H9 (cell line): Measurements from ENCODE around the gene LRRC27. TPM values are rescaled to one million over a fixed set of nuclear protein-coding genes. Genes with fewer than 3 reads are reported as not detected.
A peak's percentile ranks its signal among the peaks of the same experiment; 100 is the strongest.

Experiments
- DNase-seq: peaks from one replicate; pipeline ENCODE4 v3.0.0-alpha.2; 2017
- H2AFZ ChIP-seq: one replicate; pipeline ENCODE4 v1.6.1; 2013; ENCODE audit warnings: mild to moderate bottlenecking, low read length, control low read depth, moderate library complexity
- H2AK5ac ChIP-seq: 2 replicates; pipeline ENCODE4 v1.6.1; 2013; ENCODE audit warnings: low read length, control low read depth, mixed read lengths; ENCODE audit not compliant: insufficient read length
- H2BK120ac ChIP-seq: one replicate; pipeline ENCODE4 v1.6.1; 2013; ENCODE audit warnings: low read depth, mild to moderate bottlenecking, low read length, control low read depth, inconsistent platforms; ENCODE audit not compliant: poor library complexity, severe bottlenecking
- H2BK12ac ChIP-seq: 2 replicates; pipeline ENCODE4 v1.6.1; 2013; ENCODE audit warnings: low read length, control low read depth, mixed read lengths, low read depth; ENCODE audit not compliant: insufficient read length
- H2BK15ac ChIP-seq: 2 replicates; pipeline ENCODE4 v1.6.1; 2013; ENCODE audit warnings: low read depth, low read length, control low read depth
- H2BK20ac ChIP-seq: one replicate; pipeline ENCODE4 v1.6.1; 2013; ENCODE audit warnings: low read depth, mild to moderate bottlenecking, low read length, control low read depth, inconsistent platforms; ENCODE audit not compliant: poor library complexity, severe bottlenecking
- H2BK5ac ChIP-seq: 2 replicates; pipeline ENCODE4 v1.6.1; 2013; ENCODE audit warnings: low read length, control low read depth, mixed read lengths; ENCODE audit not compliant: insufficient read length
- H3K14ac ChIP-seq: 2 replicates; pipeline ENCODE4 v1.6.1; 2013; ENCODE audit warnings: low read length, control low read depth; ENCODE audit not compliant: insufficient read depth
- H3K18ac ChIP-seq: 2 replicates; pipeline ENCODE4 v1.6.1; 2013; ENCODE audit warnings: low read depth, mild to moderate bottlenecking, mixed read lengths, low read length, control low read depth; ENCODE audit not compliant: insufficient read length
- H3K23ac ChIP-seq: 2 replicates; pipeline ENCODE4 v1.6.1; 2013; ENCODE audit warnings: low read length, control low read depth, mixed read lengths, low read depth; ENCODE audit not compliant: insufficient read length
- H3K23me2 ChIP-seq: 2 replicates; pipeline ENCODE4 v1.6.1; 2013; ENCODE audit warnings: low read depth, mild to moderate bottlenecking, mixed read lengths, low read length, control low read depth; ENCODE audit not compliant: insufficient read length, poor library complexity, severe bottlenecking
- H3K27ac ChIP-seq: 2 replicates; pipeline ENCODE4 v1.5.1; 2013; ENCODE audit warnings: low read length, control low read depth, mixed read lengths, low read depth; ENCODE audit not compliant: insufficient read length
- H3K27me3 ChIP-seq: 2 replicates; pipeline ENCODE4 v1.6.1; 2013; ENCODE audit warnings: low read length, control low read depth, inconsistent platforms; ENCODE audit not compliant: insufficient read depth
- H3K4ac ChIP-seq: 2 replicates; pipeline ENCODE4 v1.6.1; 2013; ENCODE audit warnings: low read depth, mild to moderate bottlenecking, control low read depth, inconsistent platforms, low read length, moderate library complexity
- H3K4me1 ChIP-seq: 2 replicates; pipeline ENCODE4 v1.6.1; 2013; ENCODE audit warnings: low read length, control low read depth, inconsistent platforms; ENCODE audit not compliant: insufficient read depth
- H3K4me2 ChIP-seq: 2 replicates; pipeline ENCODE4 v1.6.1; 2013; ENCODE audit warnings: low read length, control low read depth, mixed read lengths; ENCODE audit not compliant: insufficient read length, insufficient read depth
- H3K56ac ChIP-seq: 2 replicates; pipeline ENCODE4 v1.6.1; 2013; ENCODE audit warnings: low read depth, mild to moderate bottlenecking, mixed read lengths, low read length, control low read depth; ENCODE audit not compliant: insufficient read length
- H3K79me1 ChIP-seq: 2 replicates; pipeline ENCODE4 v1.6.1; 2013; ENCODE audit warnings: low read depth, mild to moderate bottlenecking, moderate library complexity, low read length, control low read depth, inconsistent platforms; ENCODE audit not compliant: insufficient read depth, poor library complexity, severe bottlenecking
- H3K79me2 ChIP-seq: 2 replicates; pipeline ENCODE4 v1.6.1; 2013; ENCODE audit warnings: low read length, control low read depth, inconsistent platforms; ENCODE audit not compliant: insufficient read depth
- H3K9ac ChIP-seq: 2 replicates; pipeline ENCODE4 v1.6.1; 2013; ENCODE audit warnings: low read length, control low read depth, mixed read lengths; ENCODE audit not compliant: insufficient read length; ENCODE audit errors: extremely low read depth
- H3K9me3 ChIP-seq: one replicate; pipeline ENCODE4 v1.6.1; 2013; ENCODE audit warnings: low read depth, low read length, inconsistent platforms; ENCODE audit not compliant: control insufficient read depth
- H3T11ph ChIP-seq: one replicate; pipeline ENCODE4 v1.6.1; 2013; ENCODE audit warnings: mild to moderate bottlenecking, low read length, control low read depth, inconsistent platforms
- H4K20me1 ChIP-seq: one replicate; pipeline ENCODE4 v1.6.1; 2013; ENCODE audit not compliant: control insufficient read depth, insufficient read length, insufficient read depth
- H4K5ac ChIP-seq: 2 replicates; pipeline ENCODE4 v1.6.1; 2013; ENCODE audit warnings: low read depth, mild to moderate bottlenecking, mixed read lengths, low read length, control low read depth; ENCODE audit not compliant: insufficient read length
- H4K8ac ChIP-seq: replicated peaks from 2 replicates; pipeline ENCODE4 v1.6.1; 2013; ENCODE audit warnings: low read length, control low read depth, mixed read lengths, low read depth; ENCODE audit not compliant: insufficient read length
- H4K91ac ChIP-seq: 2 replicates; pipeline ENCODE4 v1.6.1; 2013; ENCODE audit warnings: low read depth, mild to moderate bottlenecking, moderate library complexity, mixed read lengths, low read length, control low read depth; ENCODE audit not compliant: insufficient read length
- H3K27ac Mint-ChIP-seq, 3 experiments: 2 replicates in 2 of 3; 3 replicates in 1 of 3; pipeline ENCODE4 v1.8.0; 2020 to 2021; ENCODE audit warnings: mixed read lengths in 3 of 3, mild to moderate bottlenecking in 1 of 3, moderate library complexity in 1 of 3
- H3K27me3 Mint-ChIP-seq: 2 replicates; pipeline ENCODE4 v1.8.0; 2021; ENCODE audit warnings: low read depth, mild to moderate bottlenecking, moderate library complexity, mixed read lengths
- H3K36me3 Mint-ChIP-seq, 3 experiments: 2 replicates in 2 of 3; 3 replicates in 1 of 3; pipeline ENCODE4 v1.8.0; 2020 to 2021; ENCODE audit warnings: low read depth in 3 of 3, mixed read lengths in 3 of 3; ENCODE audit not compliant: insufficient read depth in 1 of 3
- H3K4me1 Mint-ChIP-seq, 2 experiments: 2 replicates each; pipeline ENCODE4 v1.8.0; 2020; ENCODE audit warnings: mixed read lengths in 2 of 2
- H3K4me3 Mint-ChIP-seq, 2 experiments: 2 replicates in 1 of 2; 3 replicates in 1 of 2; pipeline ENCODE4 v1.8.0; 2020 to 2021; ENCODE audit warnings: mild to moderate bottlenecking in 2 of 2, mixed read lengths in 2 of 2, moderate library complexity in 1 of 2
- H3K9me3 Mint-ChIP-seq, 2 experiments: 2 replicates in 1 of 2; 3 replicates in 1 of 2; pipeline ENCODE4 v1.8.0; 2020; ENCODE audit warnings: mild to moderate bottlenecking in 2 of 2, mixed read lengths in 2 of 2, moderate library complexity in 1 of 2
- CTCF ChIP-seq: fragments of 200-600 bp; sonication (generic); conservative IDR thresholded peaks from 3 replicates; pipeline ENCODE4 v1.8.0; 2021; ENCODE audit warnings: antibody characterized with exemption, mild to moderate bottlenecking
- WGBS: extraction: QIAGEN DNeasy Blood & Tissue Kit; methylation state at CpG from one replicate; pipeline ENCODE4 v1.1.7; 2013; ENCODE audit warnings: missing lambda C conversion rate, low lambda C conversion rate, mixed read lengths; ENCODE audit not compliant: insufficient read length; ENCODE audit errors: extremely low coverage; 5-methylcytosine and 5-hydroxymethylcytosine counted together
- total RNA-seq: library from RNA; stranded (reverse); gene quantifications from 2 replicates; pipeline ENCODE4 v1.2.1, GENCODE V29; 2021

LRRC27 gene
- total RNA-seq, 1 experiment from 2014 or later = 2.7 TPM

DNA sequence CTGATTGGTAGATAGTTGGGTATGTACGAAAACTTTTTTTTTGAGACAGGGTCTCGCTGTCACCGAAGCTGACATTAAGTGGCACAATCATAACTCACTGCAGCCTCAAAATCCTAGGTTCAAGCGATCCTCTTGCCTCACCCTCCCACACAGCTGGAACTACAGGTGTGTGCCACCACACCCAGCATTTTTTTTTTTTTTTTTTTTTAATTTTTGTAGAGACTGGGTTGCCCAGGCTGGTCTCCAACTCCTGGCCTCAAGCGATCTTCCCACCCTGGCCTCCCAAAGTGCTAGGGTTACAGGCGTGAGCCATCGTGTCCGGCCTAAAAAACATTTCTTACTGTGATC is 1.5 kb upstream of the LRRC27 start:
- no peak overlapping the region for H3K14ac ChIP-seq
- no peak for DNase-seq
- H2BK12ac ChIP-seq = no peak overlapping the region
- no peak for TF ChIP-seq CTCF
- H4K20me1 ChIP-seq = peaks cover 4% of the 10 kb centered on the region
- H3K23me2 ChIP-seq = peaks cover 11% of the 10 kb centered on the region
- peaks cover 3% of the 10 kb centered on the region for H3K79me1 ChIP-seq
- Mint-ChIP-seq H3K27me3 (peaks cover 14% of the 10 kb centered on the region), H3K36me3 (peaks cover 23 to 43% (median 31%) of the 10 kb centered on the region in 3 experiments), H3K4me3 (peak overlapping the region; percentile 95), H3K9me3 (no peaks in the 10 kb centered on the region; a peak in 1 of 5 replicates), H3K4me1 (peaks cover 33 to 40% of the 10 kb centered on the region in 2 experiments), H3K27ac (peak overlapping the region in 1 of 3 experiments; percentile 56; a peak in 1 of 7 replicates)
- no peak overlapping the region for H2BK120ac ChIP-seq
- no peak overlapping the region for H2BK5ac ChIP-seq
- no peak overlapping the region for H3K27ac ChIP-seq
- H3K79me2 ChIP-seq = peaks cover 11% of the 10 kb centered on the region
- no peak overlapping the region for H2BK20ac ChIP-seq
- no peak overlapping the region for H3K23ac ChIP-seq
- no CpG with 5 or more reads among the region's 8 CpGs for WGBS
- no peak overlapping the region for H3K18ac ChIP-seq
- H3K4me2 ChIP-seq = peak overlapping the region; percentile 98
- H4K5ac ChIP-seq = no peak overlapping the region
- no peaks in the 10 kb centered on the region for H3K9me3 ChIP-seq
- no peak overlapping the region for H3K9ac ChIP-seq
- H2AFZ ChIP-seq = no peak overlapping the region
- H2AK5ac ChIP-seq = no peak overlapping the region
- no peak overlapping the region for H4K91ac ChIP-seq
- H3K56ac ChIP-seq = no peak overlapping the region
- H4K8ac ChIP-seq = no peak overlapping the region
- no peak overlapping the region for H3T11ph ChIP-seq
- H3K27me3 ChIP-seq = no peaks in the 10 kb centered on the region
- H3K4me1 ChIP-seq = peaks cover 7% of the 10 kb centered on the region; the same call in 1 of the 2 replicates
- no peak overlapping the region for H2BK15ac ChIP-seq
- no peak overlapping the region for H3K4ac ChIP-seq
